Measurements from ENCODE around the gene HAGHL.

DNA sequence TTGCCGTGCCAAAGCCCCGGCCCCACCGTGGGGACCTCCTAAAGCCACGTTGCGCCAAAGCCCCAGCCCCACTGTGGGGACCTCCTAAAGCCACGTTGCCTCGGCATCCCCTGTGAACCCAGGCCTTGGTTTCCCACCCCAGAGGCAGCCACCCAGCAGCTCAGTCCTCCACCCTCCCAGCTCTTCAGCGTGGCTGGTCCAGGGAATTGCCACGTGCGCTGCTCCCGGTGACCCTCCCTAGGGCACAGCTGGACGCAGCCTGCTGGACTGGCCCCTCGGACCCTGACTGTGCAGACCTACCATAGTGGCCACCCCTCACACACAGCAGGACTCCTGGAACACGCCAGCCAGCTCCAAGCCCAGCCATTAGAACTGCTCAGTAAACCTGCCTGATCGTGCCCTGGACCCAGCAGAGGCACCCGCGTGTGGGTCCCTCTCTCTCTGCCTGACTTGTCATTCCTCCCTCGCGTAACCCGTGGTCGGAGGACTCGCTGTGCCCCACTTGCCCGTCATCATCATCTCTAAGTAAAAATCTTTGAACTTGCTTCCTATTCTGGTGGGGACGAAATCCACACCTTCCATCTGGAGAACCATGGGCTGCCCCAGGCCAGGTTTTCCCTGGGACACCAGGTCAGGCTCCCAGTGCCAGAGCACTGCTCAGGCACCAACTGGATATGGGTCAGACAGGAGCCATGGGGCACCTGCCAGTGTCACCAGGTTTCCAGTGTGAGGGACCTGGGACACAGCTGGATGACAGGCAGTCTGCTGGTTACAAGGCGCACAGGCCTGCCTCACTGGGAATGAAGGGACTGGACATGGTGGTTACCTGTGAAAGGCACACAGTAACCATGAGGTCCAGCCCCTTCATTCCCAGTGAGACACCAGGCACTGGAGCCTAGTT, 8.3 kb downstream of the HAGHL start:
- TF ChIP-seq, protein P1, sequence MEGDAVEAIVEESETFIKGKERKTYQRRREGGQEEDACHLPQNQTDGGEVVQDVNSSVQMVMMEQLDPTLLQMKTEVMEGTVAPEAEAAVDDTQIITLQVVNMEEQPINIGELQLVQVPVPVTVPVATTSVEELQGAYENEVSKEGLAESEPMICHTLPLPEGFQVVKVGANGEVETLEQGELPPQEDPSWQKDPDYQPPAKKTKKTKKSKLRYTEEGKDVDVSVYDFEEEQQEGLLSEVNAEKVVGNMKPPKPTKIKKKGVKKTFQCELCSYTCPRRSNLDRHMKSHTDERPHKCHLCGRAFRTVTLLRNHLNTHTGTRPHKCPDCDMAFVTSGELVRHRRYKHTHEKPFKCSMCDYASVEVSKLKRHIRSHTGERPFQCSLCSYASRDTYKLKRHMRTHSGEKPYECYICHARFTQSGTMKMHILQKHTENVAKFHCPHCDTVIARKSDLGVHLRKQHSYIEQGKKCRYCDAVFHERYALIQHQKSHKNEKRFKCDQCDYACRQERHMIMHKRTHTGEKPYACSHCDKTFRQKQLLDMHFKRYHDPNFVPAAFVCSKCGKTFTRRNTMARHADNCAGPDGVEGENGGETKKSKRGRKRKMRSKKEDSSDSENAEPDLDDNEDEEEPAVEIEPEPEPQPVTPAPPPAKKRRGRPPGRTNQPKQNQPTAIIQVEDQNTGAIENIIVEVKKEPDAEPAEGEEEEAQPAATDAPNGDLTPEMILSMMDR (IDR thresholded peaks at IDR 0.05): no peak
- TF ChIP-seq POLR2AphosphoS5 (IDR thresholded peaks at IDR 0.05) (no peak), POLR2A (IDR thresholded peaks at IDR 0.05) (no peak)

Data from prostate gland (tissue), 2 donors.